H54 (cell line): ENCODE measurements around the gene TBCD.

ENCODE experiments used
- DNase-seq: peaks from one replicate; pipeline ENCODE4 v3.0.0; 2011; ENCODE audit warnings: low spot score, mixed read lengths; ENCODE audit not compliant: insufficient read length
- FAIRE-seq: peaks from 3 replicates; lab custom pipeline; 2011; peaks lifted over from hg19 to GRCh38; lab: Jason Lieb, UNC
- POLR2A ChIP-seq: IDR thresholded peaks from 2 replicates; pipeline ENCODE4 v1.6.1; 2011; ENCODE audit warnings: low read depth, mild to moderate bottlenecking, low read length

The TBCD gene

DNA sequence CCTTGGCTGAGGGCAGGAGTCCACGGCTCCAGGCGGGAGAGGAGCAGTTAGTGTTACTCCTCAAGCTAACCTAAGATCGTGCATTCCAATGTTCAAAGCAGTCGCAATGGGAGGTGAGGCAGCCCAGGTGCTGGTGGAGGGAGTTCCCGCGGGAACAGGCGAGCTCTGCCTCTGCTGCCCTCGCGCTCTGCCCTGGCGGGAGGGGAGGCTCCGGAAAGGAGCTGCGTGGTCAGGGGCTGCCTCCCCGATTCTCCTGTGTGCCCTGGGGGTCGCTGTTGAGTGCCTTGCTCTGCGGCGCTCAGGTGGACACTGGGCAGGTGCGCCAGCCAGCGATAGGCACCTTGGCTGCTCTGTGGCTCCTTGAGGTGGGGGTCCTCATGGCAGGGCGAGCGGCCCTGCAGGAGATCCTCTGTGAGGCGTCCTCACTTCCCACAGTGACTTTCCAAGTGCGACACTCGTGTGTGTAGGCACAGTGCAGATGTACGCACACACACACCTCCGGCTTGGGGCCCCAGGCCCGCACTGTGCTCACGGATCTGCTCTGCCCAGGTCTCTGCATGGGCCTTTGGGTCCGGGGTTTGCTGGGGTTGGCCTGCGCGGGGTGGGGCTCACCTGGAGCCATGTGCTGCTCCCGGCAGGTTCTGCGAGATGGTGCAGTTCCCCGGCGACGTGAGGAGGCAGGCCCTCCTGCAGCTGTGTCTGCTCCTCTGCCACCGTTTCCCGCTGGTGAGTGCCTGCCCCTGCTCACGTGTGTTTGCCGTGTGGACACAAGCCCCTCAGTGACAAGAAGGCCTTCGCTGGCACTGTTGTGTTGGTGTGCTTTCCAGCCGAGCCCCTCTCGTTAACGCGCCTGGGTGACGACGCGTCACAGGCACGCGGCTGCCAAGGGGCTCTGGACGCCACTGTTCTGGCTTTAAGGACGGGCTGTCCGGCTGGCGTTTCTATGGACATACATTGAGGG lies 185.8 kb downstream of the TBCD start:
- no peak for DNase-seq
- no peak for TF ChIP-seq POLR2A
- no peak for FAIRE-seq

DNA sequence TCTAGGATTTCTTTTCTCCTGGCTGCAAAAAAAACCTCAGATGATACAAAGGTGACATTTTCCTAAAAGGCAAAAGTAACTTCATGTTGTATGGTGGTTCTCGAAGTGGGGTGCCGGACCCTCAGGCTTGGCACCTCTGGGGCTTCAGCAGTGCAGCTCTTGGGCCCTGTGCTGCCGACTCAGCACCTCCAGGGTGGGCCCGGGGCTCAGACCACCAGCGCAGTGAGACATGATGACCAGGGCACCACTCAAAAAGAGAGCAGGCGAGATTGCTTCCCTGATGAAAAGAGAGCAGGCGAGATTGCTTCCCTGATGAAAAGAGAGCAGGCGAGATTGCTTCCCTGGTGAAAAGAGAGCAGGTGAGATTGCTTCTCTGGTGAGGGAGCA lies 186.6 kb downstream of the TBCD start:
- no peak for FAIRE-seq
- no peak for DNase-seq
- no peak for TF ChIP-seq POLR2A

GRCh38 chr17:82938873-82939620 lies 187.2 kb downstream of the TBCD start:
- FAIRE-seq: no peak

GRCh38 chr17:82939621-82940135 lies 187.8 kb downstream of the TBCD start:
- no peak for TF ChIP-seq POLR2A
- FAIRE-seq (no peak), DNase-seq (no peak)

More at GRCh38 chr17:82938873-82939620, 187.2 kb downstream of the TBCD start:
- no peak for DNase-seq
- TF ChIP-seq POLR2A: 0 out of 2 replicates have a peak, but pooled peaks have one; percentile 5

- FAIRE-seq (no peak), DNase-seq (no peak)
- no peak for TF ChIP-seq POLR2A
Observed at GRCh38 chr17:82940226-82941020, 188.6 kb downstream of the TBCD start.

DNA sequence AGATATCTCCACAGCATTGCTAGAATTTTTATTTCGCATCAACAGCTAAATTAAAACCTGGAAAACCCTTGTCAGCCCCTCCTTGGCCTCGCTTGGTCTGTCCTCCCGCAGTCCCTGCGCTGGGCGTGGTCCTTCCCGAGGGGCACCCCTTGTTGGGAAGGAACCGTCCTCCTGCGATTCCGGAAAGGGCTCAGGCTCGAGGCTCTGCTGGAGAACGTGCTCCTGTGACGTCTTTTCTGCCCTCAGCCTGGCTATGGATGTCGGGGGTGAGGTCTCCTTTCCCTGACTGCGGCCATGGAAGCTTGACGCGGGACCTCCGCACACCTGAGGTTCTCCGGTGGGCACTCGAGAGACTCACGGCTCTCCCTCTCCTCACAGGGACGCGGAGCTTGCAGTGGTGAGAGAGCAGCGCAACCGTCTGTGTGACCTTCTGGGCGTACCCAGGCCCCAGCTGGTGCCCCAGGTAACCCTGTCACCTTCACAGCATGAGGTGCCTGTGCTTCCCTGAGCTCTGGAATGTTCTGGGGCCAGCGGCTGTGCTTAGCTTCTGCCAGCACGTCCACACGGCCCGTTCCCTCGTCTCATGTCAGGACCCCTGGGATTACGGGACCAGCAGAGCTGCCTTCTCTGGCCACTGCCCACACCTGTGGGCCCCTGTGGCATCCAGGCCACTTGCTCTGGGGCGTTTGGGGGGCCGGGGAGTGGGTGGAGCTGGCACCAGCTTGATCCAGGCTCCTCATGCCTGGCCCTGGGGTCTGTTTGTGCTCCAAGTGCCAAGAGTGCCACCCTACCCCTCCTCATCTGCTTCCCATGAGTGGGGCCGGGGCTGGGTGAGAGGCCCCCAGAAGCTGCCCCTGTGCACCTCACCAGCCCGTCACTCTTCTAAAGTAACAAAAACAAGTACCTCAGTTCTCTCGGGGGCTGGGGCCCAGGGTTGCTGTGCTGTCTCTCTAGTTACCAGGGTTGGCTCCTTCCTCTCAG lies 189.4 kb downstream of the TBCD start:
- TF ChIP-seq POLR2A: no peak
- no peak for FAIRE-seq
- no peak for DNase-seq

GRCh38 chr17:82942166-82943130 lies 190.6 kb downstream of the TBCD start:
- no peak for TF ChIP-seq POLR2A
- FAIRE-seq: no peak
- no peak for DNase-seq

- DNase-seq (no peak), FAIRE-seq (no peak)
- TF ChIP-seq POLR2A: no peak
Observed at GRCh38 chr17:82943339-82943738, 191.5 kb downstream of the TBCD start.

GRCh38 chr17:82943751-82944150 lies 191.9 kb downstream of the TBCD start:
- no peak for FAIRE-seq
- no peak for TF ChIP-seq POLR2A
- DNase-seq: no peak

DNA sequence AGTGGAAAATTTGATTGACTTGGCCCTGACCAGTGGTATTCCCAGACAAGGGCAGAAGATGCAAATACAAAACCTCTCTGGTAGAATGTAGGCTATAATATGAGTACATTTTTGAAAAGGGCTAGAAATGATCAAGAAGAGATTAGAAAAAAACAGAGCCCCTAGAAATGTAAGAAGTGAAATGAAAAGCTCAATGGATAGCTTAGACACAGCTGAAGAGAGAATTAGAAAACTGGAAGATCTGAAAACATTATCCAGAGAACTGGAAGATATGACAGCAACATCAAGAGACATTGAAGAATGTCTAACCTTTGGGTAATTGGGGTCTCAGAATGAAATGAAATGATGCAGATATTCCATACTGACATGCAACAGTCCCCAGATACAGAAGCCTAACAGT lies 193.1 kb downstream of the TBCD start:
- DNase-seq: no peak
- no peak for TF ChIP-seq POLR2A
- FAIRE-seq: no peak

GRCh38 chr17:82946081-82946480 lies 194.2 kb downstream of the TBCD start:
- no peak for TF ChIP-seq POLR2A
- DNase-seq (no peak), FAIRE-seq (no peak)
